IPS-20b (cell line): ENCODE results near the gene C1QTNF7.

ENCODE experiments used
- H3K27ac ChIP-seq: one replicate; pipeline ENCODE4 v1.5.1; 2013; ENCODE audit warnings: low read length
- H3K27me3 ChIP-seq: 2 replicates; pipeline ENCODE4 v1.6.1; 2013; ENCODE audit warnings: mild to moderate bottlenecking, low read length, inconsistent platforms; ENCODE audit not compliant: insufficient read depth
- H3K36me3 ChIP-seq: 2 replicates; pipeline ENCODE4 v1.6.1; 2013; ENCODE audit warnings: low read depth, mild to moderate bottlenecking, inconsistent platforms, low read length, moderate library complexity; ENCODE audit not compliant: insufficient read depth
- H3K4me1 ChIP-seq: 2 replicates; pipeline ENCODE4 v1.6.1; 2013; ENCODE audit warnings: mild to moderate bottlenecking, control low read depth, inconsistent platforms, low read length, moderate library complexity; ENCODE audit not compliant: insufficient read depth
- H3K4me3 ChIP-seq: 2 replicates; pipeline ENCODE4 v1.5.1; 2013; ENCODE audit warnings: mild to moderate bottlenecking, low read length, inconsistent platforms
- H3K9ac ChIP-seq: 2 replicates; pipeline ENCODE4 v1.6.1; 2013; ENCODE audit warnings: low read depth, mild to moderate bottlenecking, inconsistent platforms, low read length, moderate library complexity
- H3K9me3 ChIP-seq: 2 replicates; pipeline ENCODE4 v1.6.1; 2013; ENCODE audit warnings: mild to moderate bottlenecking, low read depth, low read length, inconsistent platforms; ENCODE audit not compliant: insufficient read depth

The C1QTNF7 gene

GRCh38 chr4:15469402-15470127, 41.7 kb downstream of the C1QTNF7 start, which contains the start of gene CC2D2A:
CC2D2A (plus strand) TSS chr4:15469882; CDS start chr4:15475933, 6,051 bp downstream.
- H3K9me3 ChIP-seq, result no peaks in the 10 kb centered on the region
- peaks cover 30% of the 10 kb centered on the region; the same call in 1 of the 2 replicates for H3K4me1 ChIP-seq
- H3K9ac ChIP-seq, result peak within 1 kb of the TSS; percentile 52; the same call in 1 of the 2 replicates
- H3K4me3 ChIP-seq, result peak within 1 kb of the TSS; percentile 68
- no peaks in the 10 kb centered on the region for H3K36me3 ChIP-seq
- H3K27me3 ChIP-seq, result no peaks in the 10 kb centered on the region
- H3K27ac ChIP-seq, result no peak within 1 kb of the TSS

- Histone ChIP-seq H3K36me3 (no peaks in the 10 kb centered on the region), H3K27me3 (no peaks in the 10 kb centered on the region), H3K9ac (peak overlapping the region; percentile 52; the same call in 1 of the 2 replicates), H3K4me1 (peaks cover 30% of the 10 kb centered on the region; the same call in 1 of the 2 replicates), H3K9me3 (no peaks in the 10 kb centered on the region), H3K4me3 (peak overlapping the region; percentile 68), H3K27ac (no peak overlapping the region)
These were observed 42.3 kb downstream of the C1QTNF7 start for GRCh38 chr4:15470128-15470475.

GRCh38 chr4:15476396-15476795, 48.6 kb downstream of the C1QTNF7 start:
- no peaks in the 10 kb centered on the region for H3K27me3 ChIP-seq
- no peak overlapping the region for H3K4me3 ChIP-seq
- no peaks in the 10 kb centered on the region for H3K9me3 ChIP-seq
- 0 out of 2 replicates have a peak, but pooled peaks cover 3% of the 10 kb centered on the region for H3K36me3 ChIP-seq
- H3K27ac ChIP-seq, result no peak overlapping the region
- no peak overlapping the region for H3K9ac ChIP-seq
- peaks cover 18% of the 10 kb centered on the region; the same call in 1 of the 2 replicates for H3K4me1 ChIP-seq

GRCh38 chr4:15478724-15479088, 50.9 kb downstream of the C1QTNF7 start:
- no peaks in the 10 kb centered on the region for H3K27me3 ChIP-seq
- H3K9me3 ChIP-seq, result no peaks in the 10 kb centered on the region
- peaks cover 8% of the 10 kb centered on the region; the same call in 1 of the 2 replicates for H3K4me1 ChIP-seq
- H3K9ac ChIP-seq, result peak overlapping the region; percentile 83; the same call in 1 of the 2 replicates
- H3K36me3 ChIP-seq, result 0 out of 2 replicates have a peak, but pooled peaks cover 3% of the 10 kb centered on the region
- H3K4me3 ChIP-seq, result peak overlapping the region; percentile 77; the same call in 1 of the 2 replicates
- no peak overlapping the region for H3K27ac ChIP-seq

GRCh38 chr4:15479089-15479912, 51.5 kb downstream of the C1QTNF7 start:
- Histone ChIP-seq H3K27ac (peak overlapping the region; percentile 70), H3K4me1 (peaks cover 8% of the 10 kb centered on the region; the same call in 1 of the 2 replicates), H3K4me3 (peak overlapping the region; percentile 77), H3K27me3 (no peaks in the 10 kb centered on the region), H3K9ac (peak overlapping the region; percentile 83), H3K36me3 (0 out of 2 replicates have a peak, but pooled peaks cover 3% of the 10 kb centered on the region), H3K9me3 (no peaks in the 10 kb centered on the region)

- Histone ChIP-seq H3K27ac (peak overlapping the region; percentile 70), H3K9me3 (no peaks in the 10 kb centered on the region), H3K4me3 (peak overlapping the region; percentile 77), H3K4me1 (peaks cover 8% of the 10 kb centered on the region; the same call in 1 of the 2 replicates), H3K36me3 (0 out of 2 replicates have a peak, but pooled peaks cover 3% of the 10 kb centered on the region), H3K9ac (peak overlapping the region; percentile 83), H3K27me3 (no peaks in the 10 kb centered on the region)
These were observed 52.0 kb downstream of the C1QTNF7 start for GRCh38 chr4:15479913-15480185.

GRCh38 chr4:15481961-15482745, 54.3 kb downstream of the C1QTNF7 start:
- H3K36me3 ChIP-seq, result 0 out of 2 replicates have a peak, but pooled peaks cover 3% of the 10 kb centered on the region
- H3K27me3 ChIP-seq, result no peaks in the 10 kb centered on the region
- H3K9ac ChIP-seq, result no peak overlapping the region
- peaks cover under 1% of the 10 kb centered on the region; the same call in 1 of the 2 replicates for H3K9me3 ChIP-seq
- H3K4me3 ChIP-seq, result no peak overlapping the region
- peaks cover 8% of the 10 kb centered on the region; the same call in 1 of the 2 replicates for H3K4me1 ChIP-seq
- no peak overlapping the region for H3K27ac ChIP-seq

- no peak overlapping the region for H3K27ac ChIP-seq
- peaks cover 8% of the 10 kb centered on the region; the same call in 1 of the 2 replicates for H3K4me1 ChIP-seq
- no peak overlapping the region for H3K9ac ChIP-seq
- H3K36me3 ChIP-seq, result 0 out of 2 replicates have a peak, but pooled peaks cover 3% of the 10 kb centered on the region
- H3K4me3 ChIP-seq, result no peak overlapping the region
- peaks cover 4% of the 10 kb centered on the region; the same call in 1 of the 2 replicates for H3K9me3 ChIP-seq
- H3K27me3 ChIP-seq, result no peaks in the 10 kb centered on the region
These were observed 55.0 kb downstream of the C1QTNF7 start for GRCh38 chr4:15482842-15483241.

GRCh38 chr4:15488136-15488535, 60.3 kb downstream of the C1QTNF7 start:
- Histone ChIP-seq H3K4me3 (no peak overlapping the region), H3K9me3 (peaks cover 4% of the 10 kb centered on the region; the same call in 1 of the 2 replicates), H3K9ac (no peak overlapping the region), H3K27me3 (no peaks in the 10 kb centered on the region), H3K4me1 (no peaks in the 10 kb centered on the region), H3K27ac (no peak overlapping the region), H3K36me3 (no peaks in the 10 kb centered on the region)

- Histone ChIP-seq H3K9ac (no peak overlapping the region), H3K36me3 (no peaks in the 10 kb centered on the region), H3K4me1 (no peaks in the 10 kb centered on the region), H3K9me3 (peaks cover 4% of the 10 kb centered on the region; the same call in 1 of the 2 replicates), H3K27ac (no peak overlapping the region), H3K4me3 (no peak overlapping the region), H3K27me3 (no peaks in the 10 kb centered on the region)
These were observed 61.0 kb downstream of the C1QTNF7 start for GRCh38 chr4:15488658-15489470.
